Neural progenitor cell (in vitro differentiated cells): ENCODE measurements around the gene KRT80. TPM values are rescaled to one million over a fixed set of nuclear protein-coding genes. Genes with fewer than 3 reads are reported as not detected.

Experiments
- DNase-seq: peaks from one replicate; pipeline ENCODE4 v3.0.0-alpha.2; 2016; ENCODE audit warnings: low spot score
- H2AFZ ChIP-seq: fragments of 200-600 bp; sonication (generic); replicated peaks from 2 replicates; pipeline ENCODE4 v1.6.1; 2016; ENCODE audit warnings: antibody characterized with exemption
- H3F3A ChIP-seq: fragments of 200-600 bp; sonication (generic); 2 replicates; pipeline ENCODE4 v1.6.1; 2016; ENCODE audit warnings: antibody characterized with exemption, low read depth
- H3K27ac ChIP-seq: fragments of 200-600 bp; sonication (generic); 2 replicates; pipeline ENCODE4 v1.5.1; 2016; ENCODE audit warnings: mild to moderate bottlenecking
- H3K27me3 ChIP-seq: fragments of 200-600 bp; sonication (generic); 2 replicates; pipeline ENCODE4 v1.6.1; 2016; ENCODE audit warnings: mild to moderate bottlenecking, moderate library complexity
- H3K36me3 ChIP-seq: fragments of 200-600 bp; sonication (generic); 2 replicates; pipeline ENCODE4 v1.5.1; 2016
- H3K4me1 ChIP-seq: fragments of 200-600 bp; sonication (generic); 2 replicates; pipeline ENCODE4 v1.6.1; 2016; ENCODE audit warnings: mixed run types
- H3K4me2 ChIP-seq: fragments of 200-600 bp; sonication (generic); 2 replicates; pipeline ENCODE4 v1.6.1; 2016
- H3K4me3 ChIP-seq: fragments of 200-600 bp; sonication (generic); 2 replicates; pipeline ENCODE4 v1.5.1; 2016
- H3K79me2 ChIP-seq: fragments of 200-600 bp; sonication (generic); 2 replicates; pipeline ENCODE4 v1.6.1; 2016; ENCODE audit warnings: low read depth
- H3K9ac ChIP-seq: fragments of 200-600 bp; sonication (generic); 2 replicates; pipeline ENCODE4 v1.6.1; 2016
- H3K9me3 ChIP-seq: fragments of 200-600 bp; sonication (generic); 2 replicates; pipeline ENCODE4 v1.5.1; 2016; ENCODE audit warnings: low read depth
- H4K20me1 ChIP-seq: fragments of 200-600 bp; sonication (generic); 2 replicates; pipeline ENCODE4 v1.6.1; 2016; ENCODE audit warnings: low read depth
- H3K27ac Mint-ChIP-seq: 3 replicates; pipeline ENCODE4 v1.8.0; 2021; ENCODE audit warnings: mixed read lengths
- H3K27me3 Mint-ChIP-seq: 2 replicates; pipeline ENCODE4 v1.8.0; 2022; ENCODE audit warnings: low read depth, mild to moderate bottlenecking, inconsistent platforms, moderate library complexity, mixed read lengths; ENCODE audit not compliant: insufficient read depth
- H3K36me3 Mint-ChIP-seq: 3 replicates; pipeline ENCODE4 v1.8.0; 2021; ENCODE audit warnings: mixed read lengths
- H3K4me1 Mint-ChIP-seq: 3 replicates; pipeline ENCODE4 v1.8.0; 2021; ENCODE audit warnings: mixed read lengths
- H3K4me3 Mint-ChIP-seq: 3 replicates; pipeline ENCODE4 v1.8.0; 2021; ENCODE audit warnings: mild to moderate bottlenecking, moderate library complexity, mixed read lengths
- H3K9me3 Mint-ChIP-seq: 3 replicates; pipeline ENCODE4 v1.8.0; 2020; ENCODE audit warnings: mixed read lengths
- EZH2 ChIP-seq: fragments of 200-600 bp; sonication (generic); IDR thresholded peaks from 2 replicates; pipeline ENCODE4 v1.6.1; 2017; ENCODE audit warnings: antibody characterized with exemption, mild to moderate bottlenecking, moderate library complexity
- EZH2phosphoT487 ChIP-seq: fragments of 200-600 bp; sonication (generic); IDR thresholded peaks from 2 replicates; pipeline ENCODE4 v1.6.1; 2017; ENCODE audit warnings: antibody characterized with exemption
- total RNA-seq: library from RNA; depleted of rRNA; stranded (reverse); fragments of >200 nt; gene quantifications from 2 replicates; pipeline ENCODE4 v1.2.3, GENCODE V29; 2015; ENCODE audit warnings: low replicate concordance
- TF ChIP-seq, protein P1 (sequence below): fragments of 200-600 bp; sonication (generic); IDR thresholded peaks from 2 replicates; pipeline ENCODE4 v1.5.1; 2017; ENCODE audit warnings: antibody characterized with exemption, mild to moderate bottlenecking

KRT80 gene
- total RNA-seq, 1 donor from 2014 or later: not detected

DNA sequence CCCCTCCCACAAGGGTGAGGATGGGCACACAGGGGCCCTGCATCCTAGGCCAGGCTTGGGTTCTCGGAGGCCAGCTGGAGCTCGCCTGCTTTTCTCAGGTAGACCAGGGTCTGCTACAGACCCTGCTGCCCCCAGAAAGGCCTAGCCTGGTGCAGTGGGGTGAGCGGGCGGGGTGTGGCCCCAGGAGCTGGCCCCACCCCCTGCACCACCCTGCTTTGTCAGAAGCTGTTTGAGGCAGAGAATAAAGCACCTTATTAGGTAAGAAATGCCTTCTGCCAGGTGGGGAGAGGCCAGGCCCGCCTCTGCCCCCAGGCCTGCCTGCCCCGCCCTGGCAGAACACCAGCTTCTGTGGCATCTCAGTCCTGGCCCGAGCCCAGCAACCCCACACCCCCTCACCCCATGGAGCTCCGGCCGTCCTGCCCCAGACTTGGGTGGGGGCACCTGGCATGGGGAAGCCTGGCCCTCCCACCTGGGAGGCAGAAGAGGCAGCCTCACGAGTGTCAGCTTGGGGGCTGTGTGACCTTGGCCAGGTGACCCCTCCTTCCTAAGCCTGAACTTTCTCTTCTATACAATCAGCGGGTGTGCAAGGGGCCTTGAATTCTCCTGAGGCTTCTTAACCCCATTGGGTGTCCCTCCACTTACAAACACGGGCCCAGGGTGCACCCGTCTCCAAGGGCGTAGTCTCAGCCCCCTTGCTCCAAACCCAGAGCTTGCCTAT lies 43.2 kb downstream of the KRT80 start:
- TF ChIP-seq EZH2 (no peak), EZH2phosphoT487 (no peak)
- TF ChIP-seq, protein P1, sequence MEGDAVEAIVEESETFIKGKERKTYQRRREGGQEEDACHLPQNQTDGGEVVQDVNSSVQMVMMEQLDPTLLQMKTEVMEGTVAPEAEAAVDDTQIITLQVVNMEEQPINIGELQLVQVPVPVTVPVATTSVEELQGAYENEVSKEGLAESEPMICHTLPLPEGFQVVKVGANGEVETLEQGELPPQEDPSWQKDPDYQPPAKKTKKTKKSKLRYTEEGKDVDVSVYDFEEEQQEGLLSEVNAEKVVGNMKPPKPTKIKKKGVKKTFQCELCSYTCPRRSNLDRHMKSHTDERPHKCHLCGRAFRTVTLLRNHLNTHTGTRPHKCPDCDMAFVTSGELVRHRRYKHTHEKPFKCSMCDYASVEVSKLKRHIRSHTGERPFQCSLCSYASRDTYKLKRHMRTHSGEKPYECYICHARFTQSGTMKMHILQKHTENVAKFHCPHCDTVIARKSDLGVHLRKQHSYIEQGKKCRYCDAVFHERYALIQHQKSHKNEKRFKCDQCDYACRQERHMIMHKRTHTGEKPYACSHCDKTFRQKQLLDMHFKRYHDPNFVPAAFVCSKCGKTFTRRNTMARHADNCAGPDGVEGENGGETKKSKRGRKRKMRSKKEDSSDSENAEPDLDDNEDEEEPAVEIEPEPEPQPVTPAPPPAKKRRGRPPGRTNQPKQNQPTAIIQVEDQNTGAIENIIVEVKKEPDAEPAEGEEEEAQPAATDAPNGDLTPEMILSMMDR: no peak
- H3K4me3 ChIP-seq: no peak overlapping the region
- no peak for DNase-seq
- peaks cover 30% of the 10 kb centered on the region for H3K4me1 Mint-ChIP-seq
- no peaks in the 10 kb centered on the region for H3F3A ChIP-seq
- H3K4me1 ChIP-seq: peaks cover 16% of the 10 kb centered on the region
- H3K9ac ChIP-seq: no peak overlapping the region
- H3K4me2 ChIP-seq: no peak overlapping the region
- H3K79me2 ChIP-seq: no peaks in the 10 kb centered on the region
- H3K4me3 Mint-ChIP-seq: no peak overlapping the region
- H3K27ac ChIP-seq: no peak overlapping the region
- no peaks in the 10 kb centered on the region for H3K9me3 Mint-ChIP-seq
- peaks cover 9% of the 10 kb centered on the region for H3K27me3 ChIP-seq
- peaks cover 11% of the 10 kb centered on the region for H3K27me3 Mint-ChIP-seq
- H2AFZ ChIP-seq: no peak overlapping the region
- no peaks in the 10 kb centered on the region for H3K9me3 ChIP-seq
- no peaks in the 10 kb centered on the region for H4K20me1 ChIP-seq
- H3K36me3 ChIP-seq: no peaks in the 10 kb centered on the region
- H3K27ac Mint-ChIP-seq: no peak overlapping the region
- no peaks in the 10 kb centered on the region for H3K36me3 Mint-ChIP-seq

DNA sequence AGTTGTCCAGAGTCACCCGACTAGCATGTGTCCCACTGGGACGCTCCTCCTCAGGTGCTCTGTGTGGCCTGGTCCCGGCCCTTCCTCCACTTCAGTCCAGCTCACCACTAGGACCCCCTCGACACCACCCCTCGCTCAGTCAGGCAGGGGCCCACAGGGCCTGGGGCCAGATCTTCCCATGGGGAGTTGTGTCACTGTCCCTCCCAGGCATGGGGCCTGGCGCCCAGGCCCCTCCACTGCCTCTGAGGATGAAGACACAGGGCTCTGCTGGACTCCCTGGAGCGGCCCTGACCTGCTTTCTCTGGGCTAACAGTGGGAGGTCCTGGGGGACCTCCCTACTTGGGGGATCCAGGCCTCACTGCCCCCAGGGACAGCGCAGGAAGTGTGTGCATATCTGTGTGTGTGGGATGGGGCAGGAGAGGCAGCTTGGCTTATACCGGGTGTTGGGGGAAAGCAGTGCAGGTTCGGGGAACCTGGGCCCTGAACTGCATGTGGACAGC lies 43.8 kb downstream of the KRT80 start:
- H3K79me2 ChIP-seq: no peaks in the 10 kb centered on the region
- peaks cover 8% of the 10 kb centered on the region for H3K27me3 ChIP-seq
- no peak for DNase-seq
- H3K36me3 ChIP-seq: no peaks in the 10 kb centered on the region
- no peaks in the 10 kb centered on the region for H4K20me1 ChIP-seq
- no peaks in the 10 kb centered on the region for H3K36me3 Mint-ChIP-seq
- peaks cover 16% of the 10 kb centered on the region for H3K4me1 ChIP-seq
- no peak overlapping the region for H2AFZ ChIP-seq
- H3K27ac Mint-ChIP-seq: no peak overlapping the region
- no peaks in the 10 kb centered on the region for H3K9me3 Mint-ChIP-seq
- H3F3A ChIP-seq: no peaks in the 10 kb centered on the region
- H3K4me3 ChIP-seq: no peak overlapping the region
- H3K9ac ChIP-seq: no peak overlapping the region
- no peak overlapping the region for H3K4me3 Mint-ChIP-seq
- peaks cover 34% of the 10 kb centered on the region for H3K4me1 Mint-ChIP-seq
- TF ChIP-seq EZH2: no peak
- TF ChIP-seq EZH2phosphoT487: no peak
- TF ChIP-seq, protein P1: no peak
- H3K9me3 ChIP-seq: no peaks in the 10 kb centered on the region
- H3K27me3 Mint-ChIP-seq: peaks cover 11% of the 10 kb centered on the region
- no peak overlapping the region for H3K27ac ChIP-seq
- no peak overlapping the region for H3K4me2 ChIP-seq

DNA sequence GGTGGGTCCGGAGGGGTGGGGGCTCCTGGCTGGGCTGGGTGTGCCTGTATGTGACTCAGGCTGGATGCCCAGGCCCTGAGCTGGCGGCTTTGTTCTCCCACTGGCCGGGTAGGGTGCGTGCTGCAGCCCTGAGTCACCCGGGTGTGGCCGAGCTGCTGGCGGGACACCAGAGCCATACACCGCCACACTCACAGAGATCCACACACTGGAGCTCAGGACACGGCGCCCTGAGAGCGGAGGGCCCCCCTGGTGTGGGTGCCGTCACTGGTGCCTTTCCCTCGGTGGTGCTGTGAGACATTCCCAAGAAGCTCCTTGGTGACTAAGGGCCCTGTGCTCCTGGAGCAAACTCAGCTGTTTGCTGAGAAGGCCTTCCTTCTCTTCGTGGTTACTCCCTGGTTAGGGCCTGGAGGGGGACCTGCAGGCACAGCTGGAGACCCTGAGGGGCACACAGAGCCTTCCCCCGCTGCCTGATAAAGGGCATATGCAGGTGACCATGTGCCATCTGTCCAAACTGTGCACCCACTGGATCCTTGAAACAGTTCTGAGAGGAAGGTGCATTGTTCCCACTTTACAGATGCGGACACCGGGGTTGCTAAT lies 44.3 kb downstream of the KRT80 start:
- no peaks in the 10 kb centered on the region for H3K36me3 Mint-ChIP-seq

More for the DNA sequence above, 44.3 kb downstream of the KRT80 start:
- Histone ChIP-seq H3K9ac (no peak overlapping the region), H3K9me3 (no peaks in the 10 kb centered on the region), H3K27me3 (peaks cover 3% of the 10 kb centered on the region), H3K27ac (no peak overlapping the region), H4K20me1 (no peaks in the 10 kb centered on the region), H3K4me1 (peaks cover 16% of the 10 kb centered on the region), H3K36me3 (no peaks in the 10 kb centered on the region), H3K4me2 (no peak overlapping the region), H3K4me3 (no peak overlapping the region), H3F3A (no peaks in the 10 kb centered on the region), H3K79me2 (no peaks in the 10 kb centered on the region), H2AFZ (no peak overlapping the region)
- no peak for DNase-seq
- Mint-ChIP-seq H3K9me3 (no peaks in the 10 kb centered on the region), H3K4me1 (peaks cover 34% of the 10 kb centered on the region), H3K27ac (no peak overlapping the region), H3K27me3 (peaks cover 11% of the 10 kb centered on the region), H3K4me3 (no peak overlapping the region)
- TF ChIP-seq, protein P1: no peak
- TF ChIP-seq EZH2phosphoT487 (no peak), EZH2 (no peak)
